Glomerular visceral epithelial cell (primary cell): ENCODE results near the gene SNCAIP.

Experiments
- DNase-seq: peaks from one replicate; pipeline ENCODE4 v3.0.0-alpha.2; 2016; ENCODE audit errors: extremely low spot score

The SNCAIP gene

DNA sequence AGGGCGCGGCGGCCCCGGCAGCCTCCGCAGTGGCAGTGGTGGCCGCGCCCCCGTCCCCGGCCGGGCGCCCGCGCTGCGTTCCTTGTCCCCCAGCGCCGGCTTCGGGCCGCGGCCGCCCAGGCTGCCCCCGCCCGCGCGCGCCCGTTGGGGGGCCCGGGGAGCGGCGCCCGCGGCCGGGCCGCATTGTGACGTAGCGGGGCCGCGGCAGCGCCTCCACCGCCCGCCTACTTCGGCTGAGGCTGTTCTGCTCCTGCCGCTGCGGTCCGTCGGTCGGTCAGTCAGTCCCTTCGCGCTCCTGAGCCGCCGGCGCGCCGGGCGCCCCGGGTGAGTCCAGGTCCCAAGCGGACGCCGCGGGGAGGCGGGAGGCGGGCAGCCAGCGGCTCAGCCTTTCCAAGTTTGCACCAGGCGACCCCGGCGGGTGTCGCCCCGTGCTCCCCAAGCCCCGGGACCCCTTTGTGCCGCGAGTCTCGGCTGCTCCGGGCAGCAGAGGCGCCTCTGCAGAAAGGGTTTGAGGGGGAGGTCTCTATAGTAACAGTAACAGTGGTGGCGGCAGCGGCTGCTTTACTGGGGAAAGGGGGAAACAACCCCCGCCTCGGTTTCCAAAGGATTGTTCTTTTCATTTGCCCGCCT, at the start of gene SNCAIP:
SNCAIP (plus strand) TSS at position 277 of the 630 bp plus-strand sequence. CDS start 78,898 bp downstream, outside the sequence.
- peak; percentile 49 for DNase-seq

DNA sequence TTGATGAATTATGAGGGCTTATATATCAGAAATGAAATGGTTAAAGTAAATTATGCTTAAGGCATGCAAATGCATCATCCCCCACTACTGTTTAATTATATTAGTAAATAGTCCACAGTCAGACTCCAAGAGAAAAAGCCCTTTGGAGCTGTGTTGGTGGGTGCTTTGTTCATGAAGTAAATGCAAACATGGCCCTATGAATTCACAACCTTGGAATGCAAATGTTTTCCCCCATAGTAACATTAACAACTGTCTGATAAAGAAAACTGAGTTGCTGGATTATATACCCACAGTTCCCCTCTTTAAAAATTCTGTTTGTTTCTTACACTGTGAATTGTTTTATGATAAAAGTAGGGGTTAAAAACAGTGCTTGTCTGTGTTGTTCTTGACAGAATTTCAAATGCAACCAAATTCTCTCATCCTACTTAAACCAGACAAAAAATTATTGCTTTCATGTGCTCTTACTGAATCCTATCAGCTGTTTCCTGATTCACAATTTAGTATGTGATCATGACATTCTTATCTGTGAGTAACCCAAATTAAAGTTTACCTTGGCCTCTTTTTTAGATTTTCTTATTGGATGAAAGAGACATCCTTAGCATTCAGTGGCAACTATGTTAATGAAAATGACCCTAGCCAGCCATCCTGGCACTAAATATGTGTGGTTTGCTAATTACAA, 48.5 kb upstream of the SNCAIP start:
- DNase-seq = no peak

DNA sequence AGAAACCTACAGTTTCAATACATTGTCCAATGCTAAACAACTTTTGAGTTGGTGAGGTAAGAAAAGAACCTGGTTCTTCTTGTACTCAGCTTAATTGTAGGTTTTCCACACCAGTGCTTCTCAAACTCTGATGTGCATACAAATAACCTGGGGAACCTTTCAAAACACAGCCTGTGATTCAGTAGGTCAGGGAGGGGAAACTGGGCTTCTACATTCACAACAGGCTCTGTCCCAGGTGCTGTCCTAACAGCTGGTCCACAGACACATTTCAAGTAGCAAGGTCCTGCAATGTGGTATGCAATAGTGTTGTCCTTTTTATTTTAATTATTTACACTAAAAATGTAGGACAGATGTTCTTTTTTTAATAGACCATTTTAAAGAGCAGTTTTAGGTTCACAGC, 47.4 kb upstream of the SNCAIP start:
- DNase-seq = no peak

DNA sequence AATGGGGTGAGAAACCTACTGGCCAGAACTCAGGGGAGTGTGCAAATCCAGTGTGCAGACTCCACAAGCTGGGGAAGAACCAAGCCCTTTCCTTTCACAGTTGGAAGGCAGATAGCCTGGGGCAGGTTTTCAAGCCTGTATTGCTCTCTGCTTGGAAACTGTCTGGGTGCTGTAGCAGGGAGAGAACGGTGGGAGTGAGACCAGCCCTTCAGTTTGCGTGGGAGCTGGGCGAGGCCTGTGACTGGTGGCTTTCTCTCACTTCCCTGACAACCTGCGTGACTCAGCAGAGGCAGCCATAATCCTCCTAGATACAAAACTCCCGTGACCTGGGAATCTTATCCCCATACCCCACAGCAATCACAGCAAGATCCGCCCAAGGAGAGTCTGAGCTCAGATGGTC, 44.9 kb upstream of the SNCAIP start:
- no peak for DNase-seq

DNA sequence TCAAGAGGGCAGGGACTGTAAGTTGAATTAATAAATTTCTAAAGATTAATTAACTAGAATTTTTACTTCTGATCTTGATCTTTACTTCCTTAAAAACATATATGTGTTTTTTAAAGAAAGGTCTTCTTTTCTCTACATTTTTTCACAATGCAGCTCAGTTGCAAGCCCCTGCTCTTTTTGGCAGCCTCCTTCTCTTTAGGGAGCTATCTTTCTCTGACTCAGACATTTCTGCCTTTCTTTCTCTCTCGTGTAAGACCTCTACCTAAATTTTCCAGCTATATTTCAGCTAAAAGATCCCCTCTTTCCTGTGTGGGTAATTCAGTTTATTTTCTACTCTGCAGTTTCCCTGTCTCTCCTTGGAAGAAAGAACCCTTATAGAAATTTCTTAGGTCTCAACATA, 38.3 kb upstream of the SNCAIP start:
- no peak for DNase-seq

DNA sequence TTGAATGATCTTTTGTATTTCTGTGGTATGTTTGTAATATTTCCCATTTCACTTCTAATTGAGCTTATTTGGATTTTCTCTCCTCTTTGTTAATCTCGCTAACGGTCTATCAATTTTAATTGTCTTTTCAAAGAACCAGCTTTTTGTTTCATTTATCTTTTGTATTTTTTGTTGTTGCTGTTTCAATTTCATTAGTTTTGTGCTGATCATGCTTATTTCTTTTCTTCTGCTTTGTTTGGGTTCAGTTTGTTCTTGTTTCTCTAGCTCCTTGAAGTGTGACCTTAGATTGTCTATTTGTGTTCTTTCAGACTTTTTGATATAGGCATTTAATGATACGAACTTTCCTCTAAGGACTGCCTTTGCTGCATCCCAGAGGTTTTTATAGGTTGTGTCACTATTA, 28.4 kb upstream of the SNCAIP start:
- no peak for DNase-seq

DNA sequence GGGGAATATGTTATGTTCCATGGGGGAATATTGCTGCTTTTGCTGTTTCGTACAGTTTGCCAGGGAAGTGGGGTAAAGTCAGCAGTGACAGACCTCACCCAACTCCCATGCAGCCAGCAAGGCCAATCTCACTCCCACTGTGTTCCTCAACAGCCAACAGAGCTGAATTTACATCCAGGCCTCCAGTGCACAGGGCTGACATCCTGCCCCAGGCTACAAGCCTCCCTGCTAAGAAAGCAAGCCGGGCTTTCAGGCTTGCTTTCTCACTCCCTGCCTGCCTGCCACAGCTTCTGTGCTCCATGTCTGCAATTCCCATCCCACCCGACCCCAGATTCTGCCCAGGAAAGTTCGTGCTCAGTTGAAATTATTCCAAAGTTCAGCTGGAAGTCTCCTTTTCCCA, 25.5 kb upstream of the SNCAIP start:
- no peak for DNase-seq

DNA sequence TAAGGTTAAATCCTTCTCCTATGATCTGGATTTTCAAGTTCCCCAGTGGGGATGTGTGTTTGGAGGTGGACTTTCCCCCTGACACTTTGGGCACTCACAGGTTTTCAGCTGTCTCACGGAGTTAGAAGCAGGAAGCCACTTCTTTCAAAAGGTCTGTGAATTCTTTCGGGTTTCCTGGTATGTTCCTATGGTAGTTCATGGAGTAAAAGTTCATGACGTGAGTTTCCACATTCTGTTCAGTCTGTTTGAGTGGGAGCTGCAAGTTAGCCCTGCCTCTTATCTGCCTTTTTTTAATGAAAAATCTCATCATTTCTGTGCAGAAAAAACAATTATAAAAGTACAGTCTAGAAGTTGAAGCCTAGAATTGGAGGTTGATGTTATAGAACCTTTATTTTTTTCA, 24.9 kb upstream of the SNCAIP start:
- DNase-seq = no peak

DNA sequence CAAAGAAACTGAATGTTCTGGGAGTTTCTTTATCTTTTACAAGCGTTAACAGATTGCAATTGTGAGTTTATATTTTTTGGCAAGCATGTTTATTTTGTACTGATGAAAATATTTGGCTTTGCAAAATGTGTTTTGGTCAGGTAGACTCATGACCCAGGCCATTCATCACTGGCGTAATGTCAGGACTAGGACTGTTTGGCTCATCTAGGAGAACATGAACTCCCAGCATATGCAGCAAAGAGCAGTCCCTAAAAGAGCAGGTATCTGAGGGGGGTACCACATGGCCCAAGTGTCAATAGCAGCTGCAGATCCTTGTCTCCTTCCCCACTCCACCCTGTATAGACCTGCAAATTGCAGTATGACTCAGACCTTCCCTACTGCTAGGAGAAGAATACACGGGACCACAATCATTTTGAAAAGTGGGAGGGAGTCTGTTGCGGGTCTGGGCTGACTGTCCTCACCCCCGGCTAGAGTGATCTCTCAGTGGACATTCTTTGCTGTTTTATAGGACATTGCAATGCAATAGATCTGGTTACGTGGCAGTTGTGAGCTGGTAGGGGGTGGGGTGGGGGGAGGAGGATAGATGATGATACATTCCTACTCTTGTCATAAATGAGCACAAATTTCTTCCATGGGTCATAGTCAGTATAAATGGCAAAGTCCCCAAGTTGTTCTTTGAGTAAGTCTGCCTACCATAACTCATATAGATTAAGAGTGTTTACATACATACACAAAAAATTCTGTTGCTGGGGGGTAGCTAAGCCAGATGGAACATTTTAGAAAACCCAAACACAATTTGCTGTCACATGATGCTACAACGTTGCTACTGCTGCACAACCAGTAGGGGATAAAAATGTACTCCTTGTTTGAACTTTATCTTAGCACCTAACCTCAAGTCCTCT, 20.8 kb upstream of the SNCAIP start:
- DNase-seq = no peak

DNA sequence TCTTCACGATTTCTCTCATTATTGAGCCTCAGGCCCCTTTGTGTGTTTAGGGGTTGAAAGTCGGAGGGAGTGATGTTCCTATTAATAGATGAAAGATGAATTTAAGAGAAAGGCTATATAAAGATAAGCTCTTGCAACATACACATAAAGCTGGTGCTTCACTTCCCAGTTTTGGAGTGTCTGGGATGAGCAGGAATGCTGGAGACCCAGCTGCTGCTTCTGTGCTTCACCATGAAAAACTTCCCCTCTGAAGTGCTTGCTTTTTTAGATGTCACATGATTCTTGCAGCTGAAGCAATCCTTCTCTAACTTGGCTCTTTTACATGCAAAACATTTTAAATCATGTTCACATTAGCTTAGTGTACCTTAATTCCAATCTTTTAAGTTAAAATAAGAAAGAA, 19.7 kb upstream of the SNCAIP start:
- no peak for DNase-seq

DNA sequence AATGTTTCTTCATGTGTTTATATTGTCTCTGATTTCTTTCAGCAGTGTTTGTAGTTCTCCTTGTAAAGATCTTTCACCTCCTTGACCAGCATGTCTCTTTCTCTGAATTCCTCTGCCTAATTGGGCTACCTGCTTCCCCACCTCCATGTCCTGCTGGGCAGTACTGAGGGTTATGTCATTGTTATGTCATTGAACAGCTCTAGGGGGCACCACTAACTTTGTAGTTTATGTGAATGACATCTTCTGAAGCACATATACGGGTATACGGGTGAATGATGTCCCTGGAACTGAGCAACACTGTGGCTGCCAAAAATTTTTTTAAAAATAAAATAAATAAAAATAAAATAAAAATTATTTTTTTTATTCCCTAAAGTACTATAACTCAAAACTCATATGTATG, 16.9 kb upstream of the SNCAIP start:
- no peak for DNase-seq

DNA sequence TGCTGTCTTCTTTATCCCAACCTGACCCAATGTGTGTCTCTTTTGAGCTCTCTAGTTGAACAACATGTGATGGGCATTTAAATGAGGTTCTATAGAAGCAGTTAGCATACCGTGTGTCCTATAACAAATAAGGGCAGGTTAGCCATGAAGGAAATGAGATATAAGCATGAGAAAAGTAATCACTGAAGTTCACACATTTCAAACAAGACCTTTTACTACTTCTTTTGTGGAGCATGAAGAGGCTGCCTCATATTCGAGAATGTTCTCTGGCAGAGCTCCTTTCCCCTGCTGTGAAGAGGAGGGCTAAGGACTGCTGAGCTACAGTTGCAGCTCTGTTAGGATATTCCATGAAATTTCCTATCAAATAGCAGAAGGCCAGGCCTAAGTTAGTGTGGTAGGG, 15.2 kb upstream of the SNCAIP start:
- no peak for DNase-seq

DNA sequence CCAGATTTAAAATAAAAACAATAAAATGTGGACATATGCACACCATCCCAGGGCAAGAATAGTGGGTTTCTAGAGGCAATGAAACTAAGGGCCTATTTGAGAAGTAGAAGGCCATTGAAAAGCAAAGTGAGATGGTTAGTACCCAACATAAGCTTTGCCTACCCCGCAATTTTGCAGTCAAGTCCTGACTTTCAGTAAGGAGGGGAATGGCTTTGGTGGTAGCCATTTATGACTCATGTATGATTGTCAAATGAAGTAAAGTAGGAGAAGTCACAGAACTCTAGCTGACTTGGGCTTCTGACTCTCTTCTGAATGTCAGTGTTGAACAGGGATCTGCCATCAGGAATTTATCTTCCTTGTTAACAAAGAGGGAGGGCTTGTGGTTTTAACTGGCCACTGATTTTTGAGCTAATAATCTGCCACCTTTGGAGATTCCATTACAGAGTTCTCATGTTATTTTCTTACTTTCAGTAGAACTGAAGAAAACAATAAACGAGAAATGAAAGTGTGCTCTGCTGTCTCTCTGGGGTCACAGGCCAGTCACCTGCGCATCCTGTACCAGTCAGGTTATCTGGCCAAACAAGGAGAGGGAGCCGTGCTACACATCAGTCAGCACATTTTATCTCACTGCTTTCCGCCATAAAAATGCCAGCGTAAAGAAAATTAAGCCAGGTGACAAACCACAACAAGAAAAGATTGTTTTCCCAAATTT, 14.3 kb upstream of the SNCAIP start:
- DNase-seq = no peak

DNA sequence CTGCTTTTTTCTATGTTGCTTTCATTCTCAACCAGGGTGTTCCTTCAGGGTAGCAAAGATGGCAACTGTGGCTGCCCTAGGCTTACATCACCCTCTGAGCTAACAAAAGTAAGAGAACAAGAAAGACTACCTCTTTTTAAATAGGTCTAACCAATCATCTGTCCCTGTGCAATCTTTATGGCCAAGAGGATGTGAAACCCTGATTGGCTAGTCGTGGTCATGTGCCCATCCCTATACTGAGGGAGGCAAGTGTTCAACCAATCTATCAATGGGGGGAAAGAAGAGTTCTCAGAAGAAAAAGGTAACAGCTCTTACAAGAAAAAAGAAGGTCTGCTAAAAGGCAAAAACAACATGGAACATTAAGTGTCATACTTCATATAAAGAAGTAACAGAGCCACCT, 11.7 kb upstream of the SNCAIP start:
- no peak for DNase-seq

DNA sequence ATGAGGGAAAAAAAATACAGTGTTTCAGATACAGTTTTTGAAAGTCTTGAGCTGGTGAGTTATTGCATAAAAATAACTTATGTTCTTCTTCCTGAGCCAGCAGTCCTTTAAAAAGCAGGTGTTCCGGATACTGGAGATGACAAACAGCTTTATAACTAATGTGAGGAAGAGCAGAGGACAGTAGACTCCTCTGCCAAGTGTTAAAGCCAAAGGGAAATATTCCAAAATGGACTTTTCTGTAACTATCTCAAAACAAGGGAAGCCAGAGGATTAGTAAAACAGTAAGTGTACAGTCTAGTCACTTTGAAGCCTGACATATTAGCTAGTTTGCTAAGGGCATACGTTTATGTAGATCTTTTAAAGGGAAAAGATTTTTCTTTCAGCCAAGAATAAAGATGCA, 11.0 kb upstream of the SNCAIP start:
- no peak for DNase-seq

DNA sequence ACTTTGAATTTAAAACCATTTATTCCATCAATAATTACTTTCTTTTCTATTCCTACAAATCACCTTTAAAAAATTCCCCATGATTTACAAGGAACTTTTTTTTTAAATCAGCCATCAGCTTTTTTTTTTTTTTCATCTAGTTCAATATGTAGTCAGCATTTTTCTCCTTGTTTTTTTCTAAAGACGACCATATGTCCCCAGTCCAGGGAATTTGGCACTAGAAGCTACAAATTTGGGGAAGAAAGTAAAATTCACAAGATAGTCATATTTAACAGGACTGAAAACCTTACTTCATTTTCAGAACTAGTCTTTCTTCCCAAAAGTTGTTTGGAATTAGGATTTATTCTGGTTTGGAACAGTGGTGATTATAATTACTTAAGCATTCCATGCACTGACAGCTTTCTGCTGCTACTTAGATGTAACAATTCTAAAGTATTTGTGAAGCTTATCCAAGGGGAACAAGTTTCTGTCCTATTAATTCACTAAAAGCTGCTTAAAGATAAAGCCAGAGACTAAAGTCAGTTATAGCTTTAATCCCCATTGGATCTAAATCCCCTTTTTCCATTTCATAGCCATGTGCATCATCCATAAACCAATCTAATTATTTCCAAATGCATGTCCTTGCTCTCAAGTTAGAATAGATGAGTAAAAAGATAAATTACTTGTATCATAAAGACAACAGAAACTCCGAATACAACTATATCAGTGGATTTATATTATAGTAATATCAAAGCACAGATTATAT, 7.4 kb upstream of the SNCAIP start:
- no peak for DNase-seq

DNA sequence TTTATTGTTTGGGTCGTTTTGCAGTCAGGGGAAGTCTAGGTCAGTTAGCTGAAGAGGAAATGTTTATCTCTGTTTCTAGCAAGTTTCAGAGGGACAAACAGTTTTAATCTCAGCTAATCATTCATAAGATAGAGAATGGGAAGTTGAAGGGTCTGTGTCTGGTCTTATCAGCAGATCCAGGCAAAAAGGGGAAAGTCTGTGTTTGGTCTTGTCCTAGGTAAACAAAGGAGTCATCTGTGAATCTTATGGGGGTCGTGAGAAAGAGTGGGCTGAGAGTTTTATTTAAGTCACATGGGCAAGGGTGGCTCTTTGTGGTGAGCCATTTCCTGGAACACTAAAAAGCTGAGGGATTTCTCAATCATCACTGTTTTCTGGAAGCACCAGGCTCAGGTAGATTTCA, 5.6 kb upstream of the SNCAIP start:
- DNase-seq = no peak

DNA sequence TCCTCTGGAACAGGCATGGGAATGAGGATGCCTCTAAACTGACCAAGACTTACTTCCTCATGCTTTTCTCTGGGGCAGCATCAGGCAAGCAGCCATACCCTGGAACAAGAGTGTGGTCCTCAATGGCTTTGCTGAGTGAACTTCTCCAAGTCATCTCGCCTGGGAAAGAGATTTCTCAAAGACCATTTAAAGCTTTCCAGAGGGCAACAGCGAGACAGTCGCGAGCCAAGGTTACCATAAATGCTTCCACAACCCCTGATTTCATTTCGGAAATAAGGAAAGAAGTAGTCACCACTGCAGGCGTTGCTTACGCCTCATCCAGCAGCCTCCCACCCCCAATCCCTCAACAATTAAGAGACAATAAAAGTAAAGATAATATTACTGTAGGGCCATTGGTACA, 1.1 kb upstream of the SNCAIP start:
- DNase-seq = no peak

DNA sequence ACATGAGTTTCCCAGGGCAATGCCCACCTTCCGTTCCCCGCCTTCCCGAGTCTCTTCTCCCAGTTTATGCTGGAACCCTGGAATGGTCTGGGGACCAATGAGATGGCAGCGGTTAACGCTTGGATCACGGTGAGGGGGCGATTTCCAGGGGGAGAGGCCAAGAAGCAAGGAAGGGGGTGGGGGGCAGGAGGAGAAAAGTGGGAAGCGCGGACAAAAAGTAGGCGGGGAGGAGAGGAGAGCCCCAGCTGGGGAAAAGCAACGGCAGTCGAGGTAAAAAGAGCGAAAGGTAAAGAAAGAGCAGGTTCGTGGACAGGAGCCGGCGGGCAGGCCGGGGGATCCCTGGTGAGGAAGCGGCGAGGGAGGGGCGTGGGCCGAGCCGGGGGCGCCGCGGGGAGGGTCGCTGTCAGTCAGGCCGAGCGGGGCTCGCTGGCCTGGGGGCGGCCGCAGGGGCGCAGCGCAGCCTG, 508 bp upstream of the SNCAIP start:
- DNase-seq = no peak

DNA sequence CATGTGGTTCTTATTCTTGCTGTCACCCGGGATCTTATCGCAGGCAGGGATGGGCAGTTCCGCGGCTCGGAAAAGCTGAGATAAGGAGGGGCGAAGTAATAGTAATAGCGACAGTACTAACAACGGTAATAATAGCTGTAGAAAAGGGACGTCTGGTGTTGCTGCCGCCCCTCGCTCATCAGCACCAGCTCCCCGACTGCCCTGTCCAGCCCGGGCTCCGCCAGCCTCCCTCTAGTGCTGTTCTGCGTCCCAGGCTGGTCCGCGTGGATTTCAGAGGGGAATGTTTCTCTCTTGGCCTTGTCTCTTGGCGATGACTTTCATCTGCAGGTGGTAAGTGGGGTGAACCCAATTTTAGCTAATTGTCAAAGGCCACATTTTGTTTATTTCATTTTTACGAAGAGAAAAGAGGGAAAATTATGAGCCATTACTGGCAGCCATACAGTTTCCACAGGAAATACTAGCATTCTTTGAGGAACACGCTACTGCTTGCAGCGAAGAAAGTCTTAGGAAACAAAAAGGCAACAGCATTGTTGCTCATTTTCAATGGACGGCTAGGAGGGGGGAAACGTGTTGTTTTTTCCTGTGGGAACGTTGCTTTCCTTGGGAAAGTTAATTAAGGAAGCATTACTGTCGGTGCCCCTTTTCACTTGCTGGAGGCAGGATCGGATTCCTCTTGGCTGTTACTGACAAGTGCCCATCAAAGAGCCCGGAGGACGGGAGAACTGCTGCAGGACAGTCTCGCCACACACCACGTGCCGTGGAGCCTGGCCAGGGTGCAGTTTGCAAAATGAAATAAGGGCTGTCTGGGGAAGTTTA, 762 bp downstream of the SNCAIP start:
- peak; percentile 21 for DNase-seq

DNA sequence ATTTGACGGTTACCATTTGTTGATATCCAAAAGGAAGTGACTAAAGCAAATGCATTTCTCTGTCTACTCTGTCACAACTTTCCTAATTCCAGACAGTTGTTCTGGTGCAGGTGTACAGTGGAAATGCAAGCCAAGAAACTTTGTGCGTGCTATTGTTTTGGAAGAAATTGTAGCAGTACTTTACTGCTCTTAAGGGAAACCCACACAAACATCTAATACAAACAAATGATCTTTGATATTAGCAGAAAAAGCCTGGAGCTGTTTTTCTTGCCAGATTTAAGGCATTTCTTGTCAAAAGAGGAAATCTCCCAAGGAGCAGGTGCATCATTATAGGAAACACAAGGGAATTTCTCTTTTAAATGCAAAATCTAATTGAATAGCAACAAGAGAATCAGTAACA, 2.0 kb downstream of the SNCAIP start:
- DNase-seq = no peak
